Measurements from ENCODE around the gene MTSS2.

MTSS2 gene

GRCh38 chr16:70696952-70697593, 11.2 kb upstream of the MTSS2 start:
- no peak overlapping the region for H3K27ac ChIP-seq
- no peak overlapping the region for H3K4me3 ChIP-seq (ENCODE audit: low read depth in 1 of 2, low read length in 1 of 2)
- peaks cover 40 to 46% of the 10 kb centered on the region in 2 experiments for H3K4me1 ChIP-seq (ENCODE audit: control insufficient read depth in 1 of 2, insufficient read depth in 1 of 2, low read depth in 1 of 2, low read length in 1 of 2)
- TF ChIP-seq CTCF (IDR thresholded peaks at IDR 0.05), result no peak
- H3K36me3 ChIP-seq, result peaks cover 36% of the 10 kb centered on the region
- no peaks in the 10 kb centered on the region for H3K9me3 ChIP-seq
- H3K27me3 ChIP-seq, result no peaks in the 10 kb centered on the region

- no peaks in the 10 kb centered on the region for H3K27me3 ChIP-seq
- H3K4me1 ChIP-seq (ENCODE audit: control insufficient read depth in 1 of 2, insufficient read depth in 1 of 2, low read depth in 1 of 2, low read length in 1 of 2), result peaks cover 40 to 44% of the 10 kb centered on the region in 2 experiments
- TF ChIP-seq CTCF (IDR thresholded peaks at IDR 0.05), result no peak
- H3K9me3 ChIP-seq, result no peaks in the 10 kb centered on the region
- peaks cover 43% of the 10 kb centered on the region for H3K36me3 ChIP-seq
- no peak overlapping the region for H3K4me3 ChIP-seq (ENCODE audit: low read depth in 1 of 2, low read length in 1 of 2)
- H3K27ac ChIP-seq, result no peak overlapping the region
Observed at GRCh38 chr16:70696355-70696754, 10.5 kb upstream of the MTSS2 start.

GRCh38 chr16:70695331-70696070, 9.6 kb upstream of the MTSS2 start:
- peaks cover 33 to 35% of the 10 kb centered on the region in 2 experiments for H3K4me1 ChIP-seq (ENCODE audit: control insufficient read depth in 1 of 2, insufficient read depth in 1 of 2, low read depth in 1 of 2, low read length in 1 of 2)

GRCh38 chr16:70694868-70695218, 9.0 kb upstream of the MTSS2 start:
- Histone ChIP-seq H3K27ac (no peak overlapping the region), H3K9me3 (no peaks in the 10 kb centered on the region), H3K4me1 (ENCODE audit: control insufficient read depth in 1 of 2, insufficient read depth in 1 of 2, low read depth in 1 of 2, low read length in 1 of 2) (peaks cover 28 to 29% of the 10 kb centered on the region in 2 experiments), H3K36me3 (peaks cover 52% of the 10 kb centered on the region), H3K4me3 (ENCODE audit: low read depth in 1 of 2, low read length in 1 of 2) (no peak overlapping the region), H3K27me3 (no peaks in the 10 kb centered on the region)
- no peak for TF ChIP-seq CTCF (IDR thresholded peaks at IDR 0.05)

More at GRCh38 chr16:70695331-70696070, 9.6 kb upstream of the MTSS2 start:
- Histone ChIP-seq H3K36me3 (peaks cover 47% of the 10 kb centered on the region), H3K27me3 (no peaks in the 10 kb centered on the region), H3K27ac (no peak overlapping the region), H3K9me3 (no peaks in the 10 kb centered on the region), H3K4me3 (ENCODE audit: low read depth in 1 of 2, low read length in 1 of 2) (no peak overlapping the region)
- TF ChIP-seq CTCF (IDR thresholded peaks at IDR 0.05), result no peak

- Histone ChIP-seq H3K9me3 (no peaks in the 10 kb centered on the region), H3K27ac (no peak overlapping the region), H3K4me1 (ENCODE audit: control insufficient read depth in 1 of 2, insufficient read depth in 1 of 2, low read depth in 1 of 2, low read length in 1 of 2) (peaks cover 24 to 26% of the 10 kb centered on the region in 2 experiments), H3K4me3 (ENCODE audit: low read depth in 1 of 2, low read length in 1 of 2) (no peak overlapping the region), H3K27me3 (no peaks in the 10 kb centered on the region), H3K36me3 (peaks cover 58% of the 10 kb centered on the region)
- no peak for TF ChIP-seq CTCF (IDR thresholded peaks at IDR 0.05)
Observed at GRCh38 chr16:70694088-70694867, 8.4 kb upstream of the MTSS2 start.

All from neutrophil (primary cell).